ENCODE measurements around the gene ZNF407. TPM values are rescaled to one million over a fixed set of nuclear protein-coding genes. Genes with fewer than 3 reads are reported as not detected.

Gene ZNF407
- total RNA-seq, 1 experiment from 2014 or later: 15.9 TPM

- Histone ChIP-seq H3K36me3 (ENCODE audit: insufficient read depth, low read length, poor library complexity, severe bottlenecking) (no peaks in the 10 kb centered on the region), H3K4me3 (ENCODE audit: low read depth, low read length, poor library complexity, severe bottlenecking) (no peak overlapping the region), H3K9me3 (ENCODE audit: low read depth, low read length, poor library complexity, severe bottlenecking) (no peaks in the 10 kb centered on the region), H3K27ac (ENCODE audit: low read depth, low read length, poor library complexity, severe bottlenecking) (no peak overlapping the region), H3K27me3 (replicated peaks; ENCODE audit: insufficient read depth, low read depth, low read length, poor library complexity) (no peaks in the 10 kb centered on the region), H3K4me1 (ENCODE audit: insufficient read depth, low read length, poor library complexity, severe bottlenecking) (no peaks in the 10 kb centered on the region)
- POLR2A ChIA-PET (ENCODE audit: low non-redundant PET): no interaction called here
- CTCF ChIA-PET: no interaction called here
- TF ChIP-seq EZH2 (IDR thresholded peaks at IDR 0.05; ENCODE audit: borderline replicate concordance, low read depth, low read length, poor library complexity, severe bottlenecking) (no peak), CTCF (conservative IDR thresholded peaks at IDR 0.05; ENCODE audit: low read depth, low read length) (no peak)
- no TSS peak for BruUV-seq (replicated peaks)
- intact Hi-C loops (cut with micrococcal nuclease; ENCODE audit: unreplicated experiment): no loop called here
- no peak for DNase-seq (ENCODE audit: low spot score)
Observed at GRCh38 chr18:75016025-75016717, 418.5 kb downstream of the ZNF407 start.

GRCh38 chr18:75023473-75023872 is 425.8 kb downstream of the ZNF407 start:
- no TSS peak for BruUV-seq (replicated peaks)
- no peak for TF ChIP-seq EZH2 (IDR thresholded peaks at IDR 0.05; ENCODE audit: borderline replicate concordance, low read depth, low read length, poor library complexity, severe bottlenecking)
- no peak for TF ChIP-seq CTCF (conservative IDR thresholded peaks at IDR 0.05; ENCODE audit: low read depth, low read length)
- H3K4me3 ChIP-seq (ENCODE audit: low read depth, low read length, poor library complexity, severe bottlenecking): no peak overlapping the region
- ChIA-PET CTCF (no interaction called here), POLR2A (ENCODE audit: low non-redundant PET) (interaction anchor here (0.6 kb wide), 1 partner anchor 11 kb away, joined by 3 read pairs; no protein-coding TSS in a partner anchor)
- H3K4me1 ChIP-seq (ENCODE audit: insufficient read depth, low read length, poor library complexity, severe bottlenecking): no peaks in the 10 kb centered on the region
- no peak overlapping the region for H3K27ac ChIP-seq (ENCODE audit: low read depth, low read length, poor library complexity, severe bottlenecking)
- H3K36me3 ChIP-seq (ENCODE audit: insufficient read depth, low read length, poor library complexity, severe bottlenecking): no peaks in the 10 kb centered on the region
- DNase-seq (ENCODE audit: low spot score): no peak
- H3K9me3 ChIP-seq (ENCODE audit: low read depth, low read length, poor library complexity, severe bottlenecking): no peaks in the 10 kb centered on the region
- intact Hi-C loops (cut with micrococcal nuclease; ENCODE audit: unreplicated experiment): no loop called here
- no peaks in the 10 kb centered on the region for H3K27me3 ChIP-seq (replicated peaks; ENCODE audit: insufficient read depth, low read depth, low read length, poor library complexity)

GRCh38 chr18:75024871-75025270 is 427.2 kb downstream of the ZNF407 start:
- intact Hi-C loops (cut with micrococcal nuclease; ENCODE audit: unreplicated experiment): no loop called here
- H3K9me3 ChIP-seq (ENCODE audit: low read depth, low read length, poor library complexity, severe bottlenecking): no peaks in the 10 kb centered on the region
- H3K4me3 ChIP-seq (ENCODE audit: low read depth, low read length, poor library complexity, severe bottlenecking): no peak overlapping the region
- TF ChIP-seq CTCF (conservative IDR thresholded peaks at IDR 0.05; ENCODE audit: low read depth, low read length) (no peak), EZH2 (IDR thresholded peaks at IDR 0.05; ENCODE audit: borderline replicate concordance, low read depth, low read length, poor library complexity, severe bottlenecking) (no peak)
- H3K27me3 ChIP-seq (replicated peaks; ENCODE audit: insufficient read depth, low read depth, low read length, poor library complexity): no peaks in the 10 kb centered on the region
- CTCF ChIA-PET: no interaction called here
- H3K4me1 ChIP-seq (ENCODE audit: insufficient read depth, low read length, poor library complexity, severe bottlenecking): no peaks in the 10 kb centered on the region
- DNase-seq (ENCODE audit: low spot score): no peak
- BruUV-seq (replicated peaks): no TSS peak
- H3K36me3 ChIP-seq (ENCODE audit: insufficient read depth, low read length, poor library complexity, severe bottlenecking): no peaks in the 10 kb centered on the region
- H3K27ac ChIP-seq (ENCODE audit: low read depth, low read length, poor library complexity, severe bottlenecking): no peak overlapping the region
- POLR2A ChIA-PET (ENCODE audit: low non-redundant PET): no interaction called here

Data from A673 (cell line).